Measurements from ENCODE around the gene SNAPC2.

DNA sequence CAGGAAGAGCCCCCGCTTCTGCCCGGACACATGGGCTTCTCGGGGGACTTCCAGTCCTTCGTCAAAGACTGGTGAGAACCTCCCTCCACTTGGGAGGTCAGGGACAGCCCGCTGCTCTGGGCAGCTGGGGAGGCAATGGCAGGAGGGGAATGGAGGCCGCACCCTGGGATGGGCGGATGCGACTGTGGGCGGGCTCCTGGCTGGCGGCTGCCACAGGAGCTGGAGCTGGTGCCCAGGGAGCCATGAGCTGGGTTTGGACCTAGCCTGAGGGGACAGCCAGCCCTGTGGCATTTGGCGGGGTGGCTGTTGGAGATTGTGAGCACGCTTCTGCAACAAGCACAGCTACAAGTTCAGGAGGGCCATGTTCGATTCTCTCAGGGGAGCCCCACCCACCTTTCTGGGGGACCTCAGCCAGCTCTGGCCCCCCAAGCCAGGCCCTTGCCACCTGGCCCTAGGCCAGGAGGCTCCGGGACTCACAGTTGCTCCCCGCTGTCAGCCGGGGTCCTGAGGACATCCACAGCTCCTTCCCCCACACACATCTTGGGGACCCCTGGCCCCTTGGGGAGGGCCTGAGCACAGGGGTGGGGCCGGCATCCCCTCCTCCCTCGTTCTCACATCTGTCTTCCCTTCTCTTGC lies 8.5 kb upstream of the SNAPC2 start:
- TF ChIP-seq EZH2 (IDR thresholded peaks at IDR 0.05; ENCODE audit: insufficient read depth, poor library complexity, severe bottlenecking) (no peak), EZH2phosphoT487 (IDR thresholded peaks at IDR 0.05; ENCODE audit: insufficient read depth, low read depth) (no peak)
